Activated naive CD8-positive, alpha-beta T cell treated with anti-CD3 and anti-CD28 coated beads, Interleukin-2, amount 50 U/mL, for 16 hours (primary cell): ENCODE data around the gene AEBP1.
A peak's percentile ranks its signal among the peaks of the same experiment; 100 is the strongest.
"Not testable (repeated sequence)": the region's sequence is repeated elsewhere in the genome, so short reads cannot be mapped to it uniquely, and the experiment has no call there.

Experiments
- DNase-seq: peaks from one replicate; pipeline ENCODE4 v3.0.0-alpha.2; 2020; ENCODE audit warnings: low read depth, low spot score

The AEBP1 gene

GRCh38 chr7:44117801-44118429, 13.8 kb downstream of the AEBP1 start:
- no peak for DNase-seq

DNA sequence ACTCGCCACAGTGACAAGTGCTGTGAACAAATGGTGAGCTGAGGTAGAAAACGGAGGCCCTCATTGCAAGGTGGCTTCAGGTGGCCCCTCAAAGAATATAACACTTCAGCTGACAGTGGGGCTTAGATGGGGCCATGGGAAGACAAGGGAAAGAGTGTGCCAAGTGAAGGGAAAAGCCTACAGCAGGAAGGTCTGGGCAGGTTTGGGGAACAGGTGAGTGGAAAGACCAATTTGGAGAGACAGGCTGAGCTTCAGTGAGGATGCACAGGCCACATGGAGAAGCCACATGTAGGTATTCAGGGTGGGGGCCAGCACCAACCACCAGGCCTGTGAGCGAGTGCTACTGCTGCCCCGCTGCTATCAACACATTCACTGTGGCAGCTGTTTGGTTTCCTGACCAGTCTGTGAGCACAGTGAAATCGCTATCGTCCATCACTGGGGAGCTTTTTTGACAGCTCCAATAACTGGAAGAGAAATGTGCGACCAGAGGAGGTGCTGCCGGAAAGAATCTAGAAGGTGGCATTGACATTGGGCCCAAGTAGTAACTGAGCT, 15.8 kb downstream of the AEBP1 start:
- DNase-seq: no peak

GRCh38 chr7:44120395-44120794, 16.2 kb downstream of the AEBP1 start:
- DNase-seq: no peak

DNA sequence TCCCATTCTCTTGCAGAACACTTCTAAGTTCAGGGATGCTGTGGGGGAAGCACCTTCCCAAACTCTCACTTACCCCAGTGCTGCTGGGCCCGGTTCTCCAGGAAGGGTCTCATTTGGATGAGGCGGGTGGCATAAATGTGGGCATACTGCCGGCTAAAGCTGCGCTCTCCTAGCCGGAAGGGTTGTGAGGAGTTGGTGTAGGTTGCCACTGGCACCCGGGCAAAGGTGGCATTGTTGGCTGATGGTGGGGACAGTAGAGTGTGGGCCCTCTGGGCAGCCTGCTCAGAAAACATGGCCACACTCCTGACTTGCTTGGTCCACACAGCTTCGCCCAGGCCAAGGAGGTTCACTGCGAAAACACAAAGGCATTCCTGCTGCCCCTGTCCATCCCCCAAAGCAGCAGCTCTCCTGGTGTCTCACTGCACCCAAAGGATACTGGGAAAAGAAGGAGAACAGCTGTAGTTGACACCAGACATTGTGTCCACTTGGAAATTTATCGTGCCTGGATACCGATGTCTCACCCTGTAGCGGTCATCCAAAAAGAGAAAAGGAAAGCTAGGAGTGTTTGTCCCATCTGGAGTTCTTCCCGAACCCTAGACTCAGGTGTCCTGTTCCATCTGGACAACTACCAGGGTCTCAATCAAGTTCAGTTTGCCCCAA, 17.7 kb downstream of the AEBP1 start:
- DNase-seq: no peak

DNA sequence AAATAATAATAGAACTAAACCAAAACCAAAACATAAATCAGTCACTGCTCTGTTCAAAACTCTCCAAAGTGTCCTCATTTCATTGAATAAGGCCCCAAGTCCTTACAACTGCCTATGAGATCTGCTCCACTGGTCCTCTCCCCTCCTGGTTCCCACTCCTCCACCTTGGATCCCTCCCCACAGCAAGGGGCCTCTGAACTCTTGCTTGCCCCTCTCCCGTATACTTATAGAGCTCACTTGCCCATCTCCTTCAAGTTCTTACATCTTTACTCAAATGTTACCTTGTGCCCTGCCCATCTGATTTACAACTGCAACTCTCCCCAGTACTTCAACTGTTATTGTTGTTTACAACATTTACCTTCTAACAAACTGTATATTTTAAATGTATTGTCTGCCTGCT, 18.4 kb downstream of the AEBP1 start:
- DNase-seq: no peak

DNA sequence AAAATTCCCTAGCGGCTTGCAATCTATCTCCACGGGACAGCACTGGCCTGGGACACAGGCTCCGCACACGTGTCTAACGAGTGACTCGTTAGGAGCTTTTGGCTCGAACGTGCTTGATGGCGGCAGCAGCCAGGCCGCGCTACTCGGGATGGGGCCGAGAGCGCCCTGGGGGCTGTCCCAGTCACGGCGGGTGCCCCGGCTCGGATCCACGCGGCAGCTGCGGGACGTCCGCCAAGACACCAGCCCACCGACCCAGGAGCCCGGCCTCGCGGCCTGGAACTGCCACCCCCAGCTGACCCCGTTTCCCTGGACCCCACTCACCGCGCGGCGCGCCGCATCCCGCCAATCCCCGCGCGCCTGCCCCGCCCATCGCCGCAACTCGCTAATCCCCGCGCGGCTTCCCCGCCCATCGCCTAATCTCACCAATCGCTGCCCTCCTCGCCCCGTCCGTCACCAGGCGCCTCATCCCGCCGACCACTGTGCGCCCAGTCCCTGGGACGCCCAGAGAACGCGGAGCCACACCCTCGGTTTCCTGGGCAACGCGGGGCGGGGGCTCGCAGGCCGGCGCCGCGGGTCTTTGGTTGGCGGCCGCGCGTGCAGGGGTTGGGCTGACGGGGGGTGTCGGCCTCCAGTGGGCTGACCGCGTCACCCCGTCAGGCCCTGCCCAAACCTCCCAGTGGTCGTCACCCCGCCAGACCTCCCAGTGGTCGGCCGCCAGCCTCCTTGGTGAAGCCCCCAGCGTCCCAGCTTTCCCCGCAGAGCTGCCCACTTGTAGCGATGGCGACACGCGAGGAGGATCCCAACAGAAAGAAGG, 19.3 kb downstream of the AEBP1 start, which contains the start of gene POLD2:
Gene POLD2 (minus strand): TSS at position 359 of the 814 bp plus-strand sequence. CDS start 1,495 bp downstream, outside the sequence.
- peak; percentile 97 for DNase-seq

- no peak for DNase-seq
These were observed 20.7 kb downstream of the AEBP1 start for GRCh38 chr7:44124822-44125202.

DNA sequence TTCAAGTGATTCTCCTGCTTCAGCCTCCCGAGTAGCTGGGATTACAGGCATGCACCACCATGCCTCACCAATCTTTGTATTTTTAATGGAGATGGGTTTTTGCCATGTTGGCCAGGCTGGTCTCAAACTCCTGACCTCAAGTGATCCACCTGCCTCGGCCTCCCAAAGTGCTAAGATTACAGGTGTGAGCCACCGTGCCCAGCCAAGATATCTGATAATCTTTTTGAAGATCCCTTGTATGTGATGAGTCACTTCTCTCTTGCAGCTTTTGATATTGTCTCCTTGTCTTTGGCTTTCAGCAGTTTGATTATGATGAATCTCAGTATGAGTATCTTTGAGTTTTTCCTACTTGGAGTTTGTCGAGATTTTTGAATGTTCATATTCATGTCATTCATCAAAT, 22.4 kb downstream of the AEBP1 start:
- DNase-seq: not testable (repeated sequence)

DNA sequence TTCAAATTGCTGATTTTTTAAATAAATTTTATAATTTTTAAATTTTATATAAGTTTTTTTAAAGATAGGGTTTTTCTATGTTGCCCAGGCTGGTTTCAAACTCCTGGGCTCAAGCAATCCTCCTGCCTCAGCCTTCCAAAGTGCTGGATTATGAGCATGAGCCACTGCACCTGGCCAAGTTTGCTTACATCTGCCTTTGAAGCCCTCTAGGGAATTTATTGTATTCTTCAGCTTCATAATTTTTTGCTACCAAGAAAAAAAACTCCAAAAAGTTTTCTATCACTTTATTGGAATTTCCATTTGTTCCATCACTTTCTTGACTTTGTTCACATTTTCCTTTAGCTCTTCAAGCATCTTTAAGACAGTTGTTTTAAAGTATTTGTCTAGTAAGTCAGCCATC, 23.0 kb downstream of the AEBP1 start:
- DNase-seq: no peak

GRCh38 chr7:44128721-44129582, 24.8 kb downstream of the AEBP1 start:
- no peak for DNase-seq

- DNase-seq: no peak
These were observed 27.3 kb downstream of the AEBP1 start for GRCh38 chr7:44131173-44132029.

DNA sequence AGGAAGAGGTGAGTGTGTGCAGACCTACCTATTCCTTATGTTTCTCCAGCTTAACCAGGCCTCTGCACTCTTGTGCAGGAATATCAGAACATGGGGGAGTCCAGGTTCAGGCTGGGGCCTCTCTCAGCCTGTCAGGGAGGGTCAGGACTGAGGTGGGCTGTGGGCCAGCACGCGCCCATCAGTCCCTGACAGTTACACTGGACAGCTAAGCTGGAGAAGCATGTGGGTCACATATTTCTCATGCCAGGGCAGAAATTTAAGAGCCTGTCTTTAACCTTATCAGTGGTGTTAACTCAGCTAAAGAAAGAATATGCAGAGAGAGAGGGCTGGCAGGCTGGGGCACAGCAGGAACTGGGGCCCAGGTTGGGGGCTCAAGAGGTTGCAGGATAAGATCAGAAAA, 27.9 kb downstream of the AEBP1 start:
- DNase-seq: no peak

DNA sequence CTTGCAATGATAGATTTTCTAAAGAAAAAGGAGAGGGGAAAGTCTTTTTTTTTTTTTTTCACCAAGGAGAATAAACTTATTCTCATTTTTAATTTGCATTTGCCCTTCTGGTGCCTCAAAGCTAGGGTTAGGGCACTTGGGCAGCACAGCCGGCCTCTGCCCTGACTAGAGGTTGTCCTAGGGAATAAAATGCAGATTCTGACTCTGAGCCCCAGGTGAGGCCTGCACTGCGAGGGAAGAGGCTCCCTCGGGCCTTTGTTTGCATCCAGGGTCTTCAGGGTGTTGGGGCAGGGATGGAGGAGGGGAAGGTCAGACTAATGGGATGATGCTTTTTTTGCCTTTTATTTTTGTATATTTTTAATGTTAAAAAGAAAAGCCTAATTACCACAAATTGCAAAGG, 29.1 kb downstream of the AEBP1 start:
- DNase-seq: no peak

DNA sequence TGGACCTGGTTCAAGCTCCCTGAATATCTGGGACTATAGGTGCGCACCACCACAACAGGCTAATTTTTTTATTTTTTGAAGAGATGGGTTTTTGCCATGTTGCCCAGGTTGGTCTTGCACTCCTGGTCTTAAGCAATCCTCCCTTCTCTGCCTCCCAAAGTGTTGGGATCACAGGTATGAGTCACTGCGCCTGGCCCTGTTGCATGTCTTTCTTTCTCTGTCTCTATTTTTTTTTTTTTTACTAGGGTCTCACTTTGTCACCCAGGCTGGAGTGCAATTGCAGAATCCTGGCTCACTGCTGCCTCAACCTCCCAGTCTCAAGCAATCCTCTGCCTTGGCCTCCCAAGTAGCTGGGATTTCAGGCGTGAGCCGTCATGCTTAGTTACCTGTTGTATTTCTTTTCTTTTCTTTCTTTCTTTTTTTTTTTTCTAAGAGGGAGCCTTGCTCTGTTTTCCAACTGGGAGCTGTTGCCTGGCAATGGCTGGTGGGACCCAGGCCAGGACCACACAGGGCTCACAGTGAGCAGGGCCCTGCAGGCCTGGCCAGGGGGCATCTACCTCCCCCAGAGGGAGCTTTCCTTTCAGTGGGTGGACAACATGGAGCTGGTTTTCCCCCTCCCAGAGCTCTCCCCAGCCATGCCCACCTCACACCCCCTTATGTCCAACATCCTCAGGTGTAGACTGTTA, 30.9 kb downstream of the AEBP1 start:
- DNase-seq: no peak

DNA sequence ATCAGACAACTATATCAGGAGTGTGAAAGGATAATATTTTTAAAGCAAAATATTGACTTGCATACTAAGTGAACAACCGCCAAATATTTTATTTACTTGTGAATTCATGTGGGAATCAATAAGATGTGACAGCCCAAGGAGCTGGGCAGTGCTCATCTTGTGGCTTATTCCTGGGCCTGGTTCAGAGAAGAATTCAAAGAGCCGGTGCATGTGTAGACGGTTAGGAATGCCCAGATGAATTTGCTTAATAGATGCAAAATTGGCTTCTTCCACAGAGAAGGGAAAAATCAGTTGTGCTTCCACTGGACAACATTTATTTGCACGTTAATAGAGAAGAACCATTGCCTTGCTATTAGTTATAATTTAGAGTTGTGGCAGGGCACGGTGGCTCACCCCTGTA, 32.6 kb downstream of the AEBP1 start:
- no peak for DNase-seq

- DNase-seq: no peak
These were observed 34.6 kb downstream of the AEBP1 start for GRCh38 chr7:44138698-44139097.

- no peak for DNase-seq
These were observed 35.3 kb downstream of the AEBP1 start for GRCh38 chr7:44139311-44140010.

GRCh38 chr7:44140341-44140740, 36.2 kb downstream of the AEBP1 start:
- no peak for DNase-seq

DNA sequence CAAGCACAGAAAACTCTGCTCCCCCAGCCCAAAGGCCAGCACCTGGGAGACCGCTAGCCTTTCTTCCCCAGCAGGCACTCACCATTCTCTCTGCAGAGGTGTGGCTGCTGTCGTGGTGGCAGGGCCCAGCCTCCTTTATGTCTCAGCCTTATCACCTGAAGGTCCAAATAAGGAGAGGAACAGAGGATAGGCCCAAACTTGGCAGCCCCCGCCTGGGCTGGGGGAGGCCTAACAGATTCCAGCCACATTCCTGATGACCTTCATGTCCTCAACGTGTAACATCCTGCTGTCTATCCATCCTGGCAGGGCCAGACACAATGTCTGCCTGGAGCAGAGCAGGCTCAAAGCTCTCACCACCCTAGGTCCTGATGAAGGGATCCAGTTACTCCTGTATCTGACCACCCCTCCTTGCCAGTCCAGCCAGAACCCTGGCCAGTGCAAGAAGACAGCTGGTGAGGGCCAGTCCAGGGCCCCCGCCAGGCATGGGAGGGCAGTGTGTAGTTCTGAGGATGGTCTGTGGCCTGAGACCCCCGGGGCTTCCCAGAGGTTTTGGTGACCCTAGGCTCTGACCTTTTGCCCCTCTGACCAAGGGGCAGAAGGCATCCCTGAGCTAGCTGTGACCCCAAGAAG, 37.2 kb downstream of the AEBP1 start, which contains the start of gene MYL7:
Gene MYL7 (minus strand): TSS at position 112 of the 630 bp plus-strand sequence. CDS start 27 bp downstream, at position 85.
- DNase-seq: no peak
